ENCODE data around the gene GLIPR2. TPM values are rescaled to one million over a fixed set of nuclear protein-coding genes. Genes with fewer than 3 reads are reported as not detected.

GLIPR2 gene
- total and polyA plus RNA-seq, 2 of the 4 experiments (the other 2 are of a cell fraction) = 35.8 to 43.3 TPM

GRCh38 chr9:36145970-36146369 lies 9.4 kb downstream of the GLIPR2 start:
- Histone ChIP-seq H3K27me3 (ENCODE audit: control insufficient read depth, insufficient read depth, low read length) (no peaks in the 10 kb centered on the region), H2BK20ac (ENCODE audit: low read depth, low read length) (no peak overlapping the region), H3K4me3 (ENCODE audit: insufficient read depth, low read depth, low read length) (no peak overlapping the region), H3K36me3 (ENCODE audit: control insufficient read depth, insufficient read depth, low read length) (peaks cover 56% of the 10 kb centered on the region), H4K8ac (ENCODE audit: low read depth in 2 of 2, low read length in 2 of 2) (no peak overlapping the region), H3K18ac (ENCODE audit: low read depth, low read length) (no peak overlapping the region), H2BK15ac (ENCODE audit: low read depth, low read length) (no peak overlapping the region), H3K9me3 (ENCODE audit: control insufficient read depth, insufficient read depth, low read length) (no peaks in the 10 kb centered on the region), H3K23ac (ENCODE audit: low read depth, low read length) (no peak overlapping the region), H3K79me1 (ENCODE audit: low read depth in 1 of 2, low read length in 2 of 2) (peaks cover 21 to 89% of the 10 kb centered on the region in 2 experiments; a peak in 3 of 4 replicates), H2AK9ac (replicated peaks; ENCODE audit: low read depth, low read length, poor library complexity) (no peak overlapping the region), H3K56ac (ENCODE audit: extremely low read depth, insufficient read depth, low read length) (no peak overlapping the region), H3K14ac (replicated peaks; ENCODE audit: low read depth, low read length) (no peak overlapping the region), H3K4me2 (ENCODE audit: low read depth, low read length) (no peak overlapping the region), H2AFZ (replicated peaks; ENCODE audit: low read length, poor library complexity) (no peak overlapping the region), H2AK5ac (ENCODE audit: low read depth, low read length) (no peak overlapping the region), H3K27ac (ENCODE audit: insufficient read depth, low read length) (no peak overlapping the region), H4K20me1 (ENCODE audit: insufficient read depth, low read length) (peaks cover 39% of the 10 kb centered on the region), H3K4ac (ENCODE audit: low read depth, low read length) (no peak overlapping the region), H3K4me1 (ENCODE audit: control insufficient read depth, insufficient read depth, low read length) (peaks cover 22% of the 10 kb centered on the region), H3K9me1 (ENCODE audit: insufficient read depth, low read length) (peaks cover 23% of the 10 kb centered on the region), H4K5ac (ENCODE audit: low read depth, low read length) (no peak overlapping the region), H4K91ac (ENCODE audit: insufficient read depth, low read depth, low read length) (no peak overlapping the region), H3K9ac (ENCODE audit: low read depth, low read length) (no peak overlapping the region), H2BK120ac (ENCODE audit: low read depth, low read length) (no peak overlapping the region), H2BK5ac (ENCODE audit: low read depth, low read length, poor library complexity, severe bottlenecking) (no peak overlapping the region)
- intact Hi-C loops (cut with micrococcal nuclease) (no loop called here), in situ Hi-C loops (cut with MboI; ENCODE audit: low sequenced_read_pairs) (no loop called here), dilution Hi-C loops (cut with HindIII; ENCODE audit: low sequenced_read_pairs, unreplicated experiment) (no loop called here)
- WGBS, 2 experiments (ENCODE audit: extremely low coverage in 2 of 2, insufficient read length in 1 of 2) = no CpG with 5 or more reads among the region's 4 CpGs
- DNase-seq (no peak), ATAC-seq (ENCODE audit: low read depth) (no peak)
- CTCF ChIA-PET = no interaction called here
- no peak for TF ChIP-seq SMC3 (IDR thresholded peaks at IDR 0.05; ENCODE audit: low read depth, low read length)
- TF ChIP-seq RAD21 (IDR thresholded peaks at IDR 0.05; ENCODE audit: low read length) = no peak
- TF ChIP-seq MAZ (IDR thresholded peaks at IDR 0.05; ENCODE audit: borderline replicate concordance, low read depth, low read length) = no peak
- no peak for TF ChIP-seq NFE2L2 (IDR thresholded peaks at IDR 0.05; ENCODE audit: low read depth, low read length)
- TF ChIP-seq ELK1 (IDR thresholded peaks at IDR 0.05; ENCODE audit: borderline replicate concordance, low read depth, low read length) = no peak
- TF ChIP-seq MXI1 (IDR thresholded peaks at IDR 0.05; ENCODE audit: borderline replicate concordance, low read depth, low read length) = no peak
- TF ChIP-seq MAFK (IDR thresholded peaks at IDR 0.05; ENCODE audit: low read depth, low read length) = no peak
- no peak for TF ChIP-seq FOS (IDR thresholded peaks at IDR 0.05; ENCODE audit: low read depth, low read length)
- TF ChIP-seq BHLHE40 (IDR thresholded peaks at IDR 0.05; ENCODE audit: low read depth, low read length) = no peak
- no peak for TF ChIP-seq RCOR1 (IDR thresholded peaks at IDR 0.05; ENCODE audit: insufficient replicate concordance, low read length)
- TF ChIP-seq, protein P1, sequence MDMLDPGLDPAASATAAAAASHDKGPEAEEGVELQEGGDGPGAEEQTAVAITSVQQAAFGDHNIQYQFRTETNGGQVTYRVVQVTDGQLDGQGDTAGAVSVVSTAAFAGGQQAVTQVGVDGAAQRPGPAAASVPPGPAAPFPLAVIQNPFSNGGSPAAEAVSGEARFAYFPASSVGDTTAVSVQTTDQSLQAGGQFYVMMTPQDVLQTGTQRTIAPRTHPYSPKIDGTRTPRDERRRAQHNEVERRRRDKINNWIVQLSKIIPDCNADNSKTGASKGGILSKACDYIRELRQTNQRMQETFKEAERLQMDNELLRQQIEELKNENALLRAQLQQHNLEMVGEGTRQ (IDR thresholded peaks at IDR 0.05; ENCODE audit: low read depth, low read length) = no peak
- no peak for TF ChIP-seq RFX5 (IDR thresholded peaks at IDR 0.05; ENCODE audit: low read depth, low read length)
- TF ChIP-seq CEBPB (IDR thresholded peaks at IDR 0.05; ENCODE audit: low read depth, low read length) = no peak
- TF ChIP-seq POLR2A (IDR thresholded peaks at IDR 0.05; ENCODE audit: low read depth, low read length) = no peak
- TF ChIP-seq CHD1 (IDR thresholded peaks at IDR 0.05; ENCODE audit: low read depth, low read length) = no peak
- TF ChIP-seq CTCF (conservative IDR thresholded peaks at IDR 0.05; ENCODE audit: low read depth, low read length) = no peak
- BruUV-seq (replicated peaks) = no TSS peak
- POLR2A ChIA-PET (ENCODE audit: unreplicated experiment) = no interaction called here
